ENCODE data around the gene SLC4A2.

The SLC4A2 gene

GRCh38 chr7:151114151-151115090 lies 55.0 kb downstream of the SLC4A2 start:
- peak overlapping the region; percentile 18 for H3K4me3 ChIP-seq (ENCODE audit: low read depth, low read length)

- H3K4me3 ChIP-seq (ENCODE audit: low read depth, low read length): peak overlapping the region; percentile 24
These were observed 55.9 kb downstream of the SLC4A2 start for GRCh38 chr7:151115121-151115835.

GRCh38 chr7:151115836-151116418 lies 56.5 kb downstream of the SLC4A2 start:
- H3K4me3 ChIP-seq (ENCODE audit: low read depth, low read length): peak overlapping the region; percentile 24

- H3K4me3 ChIP-seq (ENCODE audit: low read depth, low read length): no peak overlapping the region
These were observed 57.4 kb downstream of the SLC4A2 start for GRCh38 chr7:151116603-151117440.

- no peak overlapping the region for H3K4me3 ChIP-seq (ENCODE audit: low read depth, low read length)
These were observed 58.2 kb downstream of the SLC4A2 start for GRCh38 chr7:151117565-151117964.

GRCh38 chr7:151118108-151119054 lies 59.0 kb downstream of the SLC4A2 start:
- no peak overlapping the region for H3K4me3 ChIP-seq (ENCODE audit: low read depth, low read length)

- H3K4me3 ChIP-seq (ENCODE audit: low read depth, low read length): no peak overlapping the region
These were observed 59.6 kb downstream of the SLC4A2 start for GRCh38 chr7:151119055-151119415.

- no peak overlapping the region for H3K4me3 ChIP-seq (ENCODE audit: low read depth, low read length)
These were observed 60.5 kb downstream of the SLC4A2 start for GRCh38 chr7:151119902-151120301.

GRCh38 chr7:151120896-151121295 lies 61.5 kb downstream of the SLC4A2 start:
- no peak overlapping the region for H3K4me3 ChIP-seq (ENCODE audit: low read depth, low read length)

- no peak overlapping the region for H3K4me3 ChIP-seq (ENCODE audit: low read depth, low read length)
These were observed 62.2 kb downstream of the SLC4A2 start for GRCh38 chr7:151121380-151122170.

GRCh38 chr7:151122276-151122675 lies 62.9 kb downstream of the SLC4A2 start:
- H3K4me3 ChIP-seq (ENCODE audit: low read depth, low read length): no peak overlapping the region

- no peak overlapping the region for H3K4me3 ChIP-seq (ENCODE audit: low read depth, low read length)
These were observed 63.4 kb downstream of the SLC4A2 start for GRCh38 chr7:151122796-151123157.

- H3K4me3 ChIP-seq (ENCODE audit: low read depth, low read length): no peak overlapping the region
These were observed 63.9 kb downstream of the SLC4A2 start for GRCh38 chr7:151123158-151123821.

GRCh38 chr7:151123822-151124464 lies 64.6 kb downstream of the SLC4A2 start:
- no peak overlapping the region for H3K4me3 ChIP-seq (ENCODE audit: low read depth, low read length)

- no peak overlapping the region for H3K4me3 ChIP-seq (ENCODE audit: low read depth, low read length)
These were observed 65.1 kb downstream of the SLC4A2 start for GRCh38 chr7:151124481-151124880.

GRCh38 chr7:151124899-151125399 lies 65.6 kb downstream of the SLC4A2 start:
- H3K4me3 ChIP-seq (ENCODE audit: low read depth, low read length): peak overlapping the region; percentile 54

- H3K4me3 ChIP-seq (ENCODE audit: low read depth, low read length): peak overlapping the region; percentile 54
These were observed 66.1 kb downstream of the SLC4A2 start for GRCh38 chr7:151125470-151125845.
